ENCODE data around the gene CXXC5. TPM values are rescaled to one million over a fixed set of nuclear protein-coding genes. Genes with fewer than 3 reads are reported as not detected.
"Not testable (repeated sequence)": the region's sequence is repeated elsewhere in the genome, so short reads cannot be mapped to it uniquely, and the experiment has no call there.

CXXC5 gene
- total and polyA plus RNA-seq, 2 donors (not counting 1 experiment from before 2014, with no cell fraction given): 18.6 to 43.9 TPM

DNA sequence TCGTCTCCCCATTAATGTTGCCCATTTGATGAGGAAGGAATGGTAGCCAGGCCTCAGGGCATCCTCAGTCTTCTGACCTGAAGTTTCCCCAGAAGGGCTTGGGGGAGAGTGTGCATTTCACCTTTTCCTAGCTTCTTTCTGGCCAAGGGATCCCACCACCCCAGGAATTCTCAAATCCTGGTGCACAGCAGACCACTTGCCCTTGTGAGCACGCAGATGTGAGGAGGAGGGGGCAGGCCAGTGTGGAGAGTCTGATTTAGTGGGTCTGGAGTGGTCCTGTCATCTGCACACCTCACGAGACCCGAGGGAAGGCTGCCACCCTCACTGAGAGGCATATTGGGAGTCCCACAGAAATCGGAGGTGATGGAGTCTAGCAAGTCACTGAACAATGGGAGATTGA, 64.3 kb downstream of the CXXC5 start:
- Histone ChIP-seq H4K20me1 (ENCODE audit: control insufficient read depth, extremely low read depth, insufficient read depth, low read length) (no peaks in the 10 kb centered on the region), H3K36me3 (ENCODE audit: control insufficient read depth, insufficient read depth, low read length) (no peaks in the 10 kb centered on the region), H3K27me3 (ENCODE audit: control insufficient read depth, insufficient read depth, low read length) (peaks cover 19% of the 10 kb centered on the region), H3K9me3 (ENCODE audit: control insufficient read depth, insufficient read depth, low read depth, low read length) (no peaks in the 10 kb centered on the region), H3K9ac (ENCODE audit: insufficient read depth, low read length) (no peak overlapping the region), H3K27ac (ENCODE audit: insufficient read depth, low read length) (no peak overlapping the region), H3K79me2 (ENCODE audit: control insufficient read depth, insufficient read depth, low read length) (no peaks in the 10 kb centered on the region), H3K4me1 (ENCODE audit: control insufficient read depth, extremely low read depth, insufficient read depth, low read length) (peaks cover 7% of the 10 kb centered on the region), H3K4me2 (ENCODE audit: extremely low read depth, insufficient read depth, low read length) (no peak overlapping the region), H3K4me3 (replicated peaks in 1 of 4; ENCODE audit: control extremely low read depth in 1 of 4, insufficient read depth in 1 of 4, low read depth in 3 of 4, low read length in 4 of 4) (no peak overlapping the region), H2AFZ (ENCODE audit: low read length) (no peak overlapping the region)
- DNase-seq (ENCODE audit: low read depth in 2 of 2): no peak
- TF ChIP-seq EZH2 (IDR thresholded peaks at IDR 0.05; ENCODE audit: low read length, missing control alignments): no peak
- TF ChIP-seq, protein P1, sequence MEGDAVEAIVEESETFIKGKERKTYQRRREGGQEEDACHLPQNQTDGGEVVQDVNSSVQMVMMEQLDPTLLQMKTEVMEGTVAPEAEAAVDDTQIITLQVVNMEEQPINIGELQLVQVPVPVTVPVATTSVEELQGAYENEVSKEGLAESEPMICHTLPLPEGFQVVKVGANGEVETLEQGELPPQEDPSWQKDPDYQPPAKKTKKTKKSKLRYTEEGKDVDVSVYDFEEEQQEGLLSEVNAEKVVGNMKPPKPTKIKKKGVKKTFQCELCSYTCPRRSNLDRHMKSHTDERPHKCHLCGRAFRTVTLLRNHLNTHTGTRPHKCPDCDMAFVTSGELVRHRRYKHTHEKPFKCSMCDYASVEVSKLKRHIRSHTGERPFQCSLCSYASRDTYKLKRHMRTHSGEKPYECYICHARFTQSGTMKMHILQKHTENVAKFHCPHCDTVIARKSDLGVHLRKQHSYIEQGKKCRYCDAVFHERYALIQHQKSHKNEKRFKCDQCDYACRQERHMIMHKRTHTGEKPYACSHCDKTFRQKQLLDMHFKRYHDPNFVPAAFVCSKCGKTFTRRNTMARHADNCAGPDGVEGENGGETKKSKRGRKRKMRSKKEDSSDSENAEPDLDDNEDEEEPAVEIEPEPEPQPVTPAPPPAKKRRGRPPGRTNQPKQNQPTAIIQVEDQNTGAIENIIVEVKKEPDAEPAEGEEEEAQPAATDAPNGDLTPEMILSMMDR (conservative IDR thresholded peaks at IDR 0.05 in 1 of 2, IDR thresholded peaks at IDR 0.05 in 1 of 2; ENCODE audit: low read depth in 1 of 2, low read length in 2 of 2): no peak

DNA sequence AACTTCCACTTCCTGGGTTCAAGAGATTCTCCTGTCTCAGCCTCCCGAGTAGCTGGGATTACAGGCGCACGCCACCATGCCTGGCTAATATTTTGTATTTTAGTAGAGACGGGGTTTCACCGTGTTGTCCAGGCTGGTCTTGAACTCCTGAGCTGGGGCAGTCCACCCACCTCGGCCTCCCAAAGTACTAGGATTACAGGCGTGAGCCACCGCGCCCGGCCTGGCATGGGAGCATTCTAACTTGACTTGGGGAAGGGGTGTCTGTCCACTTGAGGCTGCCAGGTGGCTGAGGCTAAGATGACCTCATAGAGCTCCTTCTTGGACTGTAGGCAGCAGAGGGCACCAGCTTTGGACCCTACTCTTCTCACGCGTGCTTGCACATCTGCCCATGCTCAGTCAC, 65.7 kb downstream of the CXXC5 start:
- not testable (repeated sequence) for H3K9ac ChIP-seq (ENCODE audit: insufficient read depth, low read length); H3K79me2 ChIP-seq (ENCODE audit: control insufficient read depth, insufficient read depth, low read length); H3K27ac ChIP-seq (ENCODE audit: insufficient read depth, low read length); H3K4me3 ChIP-seq (replicated peaks in 1 of 4; ENCODE audit: control extremely low read depth in 1 of 4, insufficient read depth in 1 of 4, low read depth in 3 of 4, low read length in 4 of 4); DNase-seq (ENCODE audit: low read depth in 2 of 2); H2AFZ ChIP-seq (ENCODE audit: low read length); H3K9me3 ChIP-seq (ENCODE audit: control insufficient read depth, insufficient read depth, low read depth, low read length); H4K20me1 ChIP-seq (ENCODE audit: control insufficient read depth, extremely low read depth, insufficient read depth, low read length); H3K4me1 ChIP-seq (ENCODE audit: control insufficient read depth, extremely low read depth, insufficient read depth, low read length); H3K4me2 ChIP-seq (ENCODE audit: extremely low read depth, insufficient read depth, low read length); H3K36me3 ChIP-seq (ENCODE audit: control insufficient read depth, insufficient read depth, low read length)
- peaks cover 19% of the 10 kb centered on the region for H3K27me3 ChIP-seq (ENCODE audit: control insufficient read depth, insufficient read depth, low read length)

DNA sequence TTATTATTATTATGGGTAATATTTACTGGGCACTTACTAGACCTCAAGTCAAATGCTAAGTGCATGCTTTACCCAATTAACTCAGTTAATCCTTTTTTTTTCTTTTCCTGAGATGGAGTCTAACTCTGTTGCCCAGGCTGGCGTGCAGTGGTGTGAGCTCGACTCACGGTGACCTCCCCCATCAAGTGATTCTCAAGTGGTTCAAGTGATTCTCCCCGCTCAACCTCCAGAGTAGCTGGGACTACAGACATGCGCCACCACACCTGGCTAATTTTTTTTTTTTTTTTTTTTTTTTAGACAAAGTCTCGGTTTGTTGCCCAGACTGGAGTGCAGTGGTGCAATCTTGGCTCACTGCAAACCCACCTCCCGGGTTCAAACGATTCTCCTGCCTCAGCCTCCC, 69.1 kb downstream of the CXXC5 start:
- no peak for DNase-seq (ENCODE audit: low read depth in 2 of 2)
- Histone ChIP-seq H4K20me1 (ENCODE audit: control insufficient read depth, extremely low read depth, insufficient read depth, low read length) (no peaks in the 10 kb centered on the region), H3K36me3 (ENCODE audit: control insufficient read depth, insufficient read depth, low read length) (no peaks in the 10 kb centered on the region), H3K27me3 (ENCODE audit: control insufficient read depth, insufficient read depth, low read length) (peaks cover 12% of the 10 kb centered on the region), H3K4me1 (ENCODE audit: control insufficient read depth, extremely low read depth, insufficient read depth, low read length) (no peaks in the 10 kb centered on the region), H3K79me2 (ENCODE audit: control insufficient read depth, insufficient read depth, low read length) (no peaks in the 10 kb centered on the region), H3K27ac (ENCODE audit: insufficient read depth, low read length) (no peak overlapping the region), H3K4me3 (replicated peaks in 1 of 4; ENCODE audit: control extremely low read depth in 1 of 4, insufficient read depth in 1 of 4, low read depth in 3 of 4, low read length in 4 of 4) (no peak overlapping the region), H2AFZ (ENCODE audit: low read length) (no peak overlapping the region), H3K9me3 (ENCODE audit: control insufficient read depth, insufficient read depth, low read depth, low read length) (no peaks in the 10 kb centered on the region), H3K9ac (ENCODE audit: insufficient read depth, low read length) (no peak overlapping the region), H3K4me2 (ENCODE audit: extremely low read depth, insufficient read depth, low read length) (no peak overlapping the region)
- TF ChIP-seq EZH2 (IDR thresholded peaks at IDR 0.05; ENCODE audit: low read length, missing control alignments): no peak
- TF ChIP-seq, protein P1 (conservative IDR thresholded peaks at IDR 0.05 in 1 of 2, IDR thresholded peaks at IDR 0.05 in 1 of 2; ENCODE audit: low read depth in 1 of 2, low read length in 2 of 2): no peak

DNA sequence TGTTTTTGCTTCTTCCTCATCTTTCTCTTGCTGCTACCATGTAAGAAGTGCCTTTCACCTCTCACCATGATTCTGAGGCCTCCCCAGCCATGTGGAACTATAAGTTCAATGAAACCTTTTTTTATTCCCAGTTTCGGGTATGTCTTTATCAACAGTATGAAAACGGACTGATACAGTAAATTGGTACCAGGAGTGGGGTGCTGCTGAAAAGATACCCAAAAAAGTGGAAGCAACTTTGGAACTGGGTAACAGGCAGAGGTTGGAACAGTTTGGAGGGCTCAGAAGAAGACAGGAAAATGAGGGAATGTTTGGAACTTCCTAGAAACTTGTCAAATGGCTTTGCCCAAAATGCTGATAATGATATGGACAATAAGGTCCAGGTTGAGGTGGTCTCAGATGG, 70.3 kb downstream of the CXXC5 start:
- H3K9me3 ChIP-seq (ENCODE audit: control insufficient read depth, insufficient read depth, low read depth, low read length); H3K36me3 ChIP-seq (ENCODE audit: control insufficient read depth, insufficient read depth, low read length); H3K4me3 ChIP-seq (replicated peaks in 1 of 4; ENCODE audit: control extremely low read depth in 1 of 4, insufficient read depth in 1 of 4, low read depth in 3 of 4, low read length in 4 of 4); H3K79me2 ChIP-seq (ENCODE audit: control insufficient read depth, insufficient read depth, low read length); H2AFZ ChIP-seq (ENCODE audit: low read length); H3K27me3 ChIP-seq (ENCODE audit: control insufficient read depth, insufficient read depth, low read length); H3K27ac ChIP-seq (ENCODE audit: insufficient read depth, low read length); H3K9ac ChIP-seq (ENCODE audit: insufficient read depth, low read length); DNase-seq (ENCODE audit: low read depth in 2 of 2); H4K20me1 ChIP-seq (ENCODE audit: control insufficient read depth, extremely low read depth, insufficient read depth, low read length); H3K4me2 ChIP-seq (ENCODE audit: extremely low read depth, insufficient read depth, low read length); H3K4me1 ChIP-seq (ENCODE audit: control insufficient read depth, extremely low read depth, insufficient read depth, low read length): not testable (repeated sequence)

DNA sequence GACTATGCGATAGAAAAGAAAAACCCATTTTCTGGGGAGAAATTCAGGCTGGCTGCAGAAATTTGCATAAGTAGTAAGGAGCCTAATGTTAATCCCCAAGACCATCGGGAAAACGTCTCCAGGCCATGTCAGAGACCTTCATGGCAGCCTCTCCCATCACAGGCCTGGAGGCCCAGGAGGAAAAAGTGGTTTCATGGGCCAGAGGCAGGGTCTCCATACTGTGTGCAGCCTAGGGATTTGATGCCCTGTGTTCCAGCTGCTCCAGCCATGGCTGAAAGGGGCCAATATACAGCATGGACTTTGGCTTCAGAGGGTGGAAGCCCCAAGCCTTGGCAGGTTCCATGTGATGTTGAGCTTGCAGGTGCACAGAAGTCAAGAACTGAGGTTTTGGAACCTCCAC, 71.8 kb downstream of the CXXC5 start:
- not testable (repeated sequence) for H3K79me2 ChIP-seq (ENCODE audit: control insufficient read depth, insufficient read depth, low read length); H3K9ac ChIP-seq (ENCODE audit: insufficient read depth, low read length); H3K4me2 ChIP-seq (ENCODE audit: extremely low read depth, insufficient read depth, low read length); H2AFZ ChIP-seq (ENCODE audit: low read length); H3K4me1 ChIP-seq (ENCODE audit: control insufficient read depth, extremely low read depth, insufficient read depth, low read length); H4K20me1 ChIP-seq (ENCODE audit: control insufficient read depth, extremely low read depth, insufficient read depth, low read length); H3K9me3 ChIP-seq (ENCODE audit: control insufficient read depth, insufficient read depth, low read depth, low read length); H3K4me3 ChIP-seq (replicated peaks in 1 of 4; ENCODE audit: control extremely low read depth in 1 of 4, insufficient read depth in 1 of 4, low read depth in 3 of 4, low read length in 4 of 4); H3K27me3 ChIP-seq (ENCODE audit: control insufficient read depth, insufficient read depth, low read length); DNase-seq (ENCODE audit: low read depth in 2 of 2); H3K27ac ChIP-seq (ENCODE audit: insufficient read depth, low read length); H3K36me3 ChIP-seq (ENCODE audit: control insufficient read depth, insufficient read depth, low read length)
